ENCODE measurements around the gene MAMDC2.
"Not testable (repeated sequence)": the region's sequence is repeated elsewhere in the genome, so short reads cannot be mapped to it uniquely, and the experiment has no call there.

Gene MAMDC2

GRCh38 chr9:70220216-70220615, 176.6 kb downstream of the MAMDC2 start:
- DNase-seq, result no peak

- DNase-seq, result no peak
These were observed 178.7 kb downstream of the MAMDC2 start for GRCh38 chr9:70222354-70222753.

DNA sequence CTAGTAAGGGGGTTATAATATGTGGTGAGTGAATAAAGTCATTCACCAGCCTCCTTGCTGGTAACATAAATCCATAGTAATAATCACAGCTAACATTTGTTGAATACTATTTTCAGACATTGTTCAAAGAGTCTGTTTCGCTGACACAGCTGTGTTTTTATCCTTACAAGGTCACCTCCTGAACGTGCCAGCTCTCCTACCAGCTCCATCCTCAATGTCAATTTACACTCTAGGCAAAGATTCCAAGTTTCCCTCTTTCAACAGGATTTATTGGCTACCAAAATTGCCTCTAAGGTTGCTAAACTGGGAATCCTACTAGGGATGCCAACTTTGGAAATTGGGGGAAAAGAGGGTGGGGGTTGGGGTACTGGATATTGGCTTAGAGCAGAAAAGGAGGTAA, 184.5 kb downstream of the MAMDC2 start:
- DNase-seq, result no peak

- DNase-seq, result no peak
These were observed 185.0 kb downstream of the MAMDC2 start for GRCh38 chr9:70228611-70229010.

DNA sequence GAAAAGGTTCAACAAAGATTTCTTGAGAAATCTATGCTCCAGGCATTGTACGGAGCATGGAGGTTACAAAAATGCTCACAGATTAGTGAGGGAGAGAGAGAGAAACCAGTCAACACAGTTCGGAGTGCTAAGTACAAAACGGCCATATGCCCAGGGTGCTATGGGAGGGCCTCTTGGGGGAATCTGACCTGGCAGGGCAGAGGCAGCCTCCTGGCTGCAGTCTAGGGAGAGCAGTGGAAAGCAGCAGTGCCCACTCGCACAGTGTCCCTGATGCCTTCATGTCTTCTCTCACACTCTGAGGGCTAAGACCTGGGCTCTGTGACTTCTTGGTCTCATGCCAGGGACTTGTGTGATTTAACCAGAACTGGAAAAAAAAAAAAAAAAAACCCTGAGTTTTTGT, 185.4 kb downstream of the MAMDC2 start:
- no peak for DNase-seq

DNA sequence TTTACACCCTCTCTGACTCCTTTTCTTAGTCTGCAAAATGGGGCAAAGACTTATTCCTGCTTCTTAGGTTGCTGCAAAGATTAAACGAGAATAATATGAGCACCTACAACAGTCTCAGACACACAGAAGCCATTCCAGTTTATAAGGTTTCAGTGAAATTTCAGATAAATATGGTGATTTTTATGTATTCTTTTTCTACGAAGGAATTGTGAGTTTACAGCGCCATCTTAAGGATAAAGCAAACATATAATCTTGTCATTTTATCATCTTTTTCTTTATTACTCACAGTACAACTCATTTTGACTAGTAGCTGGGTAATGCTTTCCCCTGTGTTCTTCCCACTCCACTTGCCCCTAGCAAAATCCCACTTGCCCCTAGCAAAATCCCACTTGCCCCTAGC, 185.9 kb downstream of the MAMDC2 start:
- DNase-seq, result peak in 2 of 3 donors; percentile 14 to 22

DNA sequence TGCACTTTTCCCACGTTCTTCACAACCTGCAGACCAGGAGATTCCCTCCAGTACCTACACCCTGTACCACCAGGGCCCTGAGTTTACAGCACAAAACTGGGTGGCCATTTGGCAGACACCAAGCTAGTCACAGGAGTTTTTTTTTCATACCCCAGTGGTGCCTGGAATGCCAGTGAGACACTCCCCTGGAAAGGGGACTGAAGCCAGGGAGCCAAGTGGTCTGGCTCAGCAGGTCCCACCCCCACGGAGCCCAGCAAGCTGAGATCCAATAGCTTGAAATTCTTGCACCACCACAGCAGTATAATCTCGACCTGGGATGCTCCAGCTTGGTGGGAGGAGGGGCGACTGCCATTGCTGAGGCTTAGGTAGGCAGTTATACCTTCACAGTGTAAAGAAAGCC, 188.8 kb downstream of the MAMDC2 start:
- no peak for DNase-seq

GRCh38 chr9:70234208-70234607, 190.6 kb downstream of the MAMDC2 start:
- not testable (repeated sequence) for DNase-seq

DNA sequence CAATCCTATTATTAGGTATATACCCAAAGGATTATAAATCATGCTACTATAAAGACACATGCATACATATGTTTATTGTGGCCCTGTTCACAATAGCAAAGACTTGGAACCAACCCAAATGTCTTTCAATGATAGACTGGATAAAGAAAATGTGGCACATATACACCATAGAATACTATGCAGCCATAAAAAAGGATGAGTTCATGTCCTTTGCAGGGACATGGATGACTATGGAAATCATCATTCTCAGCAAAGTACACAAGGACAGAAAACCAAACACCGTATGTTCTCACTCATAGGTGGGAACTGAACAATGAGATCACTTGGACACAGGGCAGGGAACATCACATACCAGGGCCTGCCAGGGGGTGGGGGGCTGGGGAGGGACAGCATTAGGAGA, 202.3 kb downstream of the MAMDC2 start:
- DNase-seq, result not testable (repeated sequence)

GRCh38 chr9:70250221-70250620, 206.6 kb downstream of the MAMDC2 start:
- DNase-seq, result no peak

DNA sequence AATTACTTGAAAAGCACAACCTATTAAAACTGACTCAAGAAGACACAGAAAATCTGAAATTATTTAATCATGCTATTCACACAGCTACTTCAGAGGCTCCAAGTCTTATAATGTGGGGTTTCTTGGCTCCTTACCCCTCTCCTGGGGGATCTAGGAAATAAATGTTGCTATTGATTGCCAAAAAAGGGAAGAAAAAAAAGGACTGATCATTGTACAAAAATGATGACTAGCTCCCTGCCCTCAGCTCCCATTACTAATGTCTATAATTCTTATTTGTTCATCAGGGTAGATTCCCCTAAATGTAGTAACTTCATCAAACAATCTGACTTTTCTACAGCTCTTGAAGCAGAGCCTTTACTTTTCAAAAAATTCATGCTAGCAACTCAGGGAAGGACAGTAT, 211.8 kb downstream of the MAMDC2 start:
- peak in 2 of 3 donors; percentile 16 to 20 for DNase-seq

- DNase-seq, result no peak
These were observed 212.5 kb downstream of the MAMDC2 start for GRCh38 chr9:70256123-70256551.

GRCh38 chr9:70257502-70257901, 213.9 kb downstream of the MAMDC2 start:
- DNase-seq, result no peak

DNA sequence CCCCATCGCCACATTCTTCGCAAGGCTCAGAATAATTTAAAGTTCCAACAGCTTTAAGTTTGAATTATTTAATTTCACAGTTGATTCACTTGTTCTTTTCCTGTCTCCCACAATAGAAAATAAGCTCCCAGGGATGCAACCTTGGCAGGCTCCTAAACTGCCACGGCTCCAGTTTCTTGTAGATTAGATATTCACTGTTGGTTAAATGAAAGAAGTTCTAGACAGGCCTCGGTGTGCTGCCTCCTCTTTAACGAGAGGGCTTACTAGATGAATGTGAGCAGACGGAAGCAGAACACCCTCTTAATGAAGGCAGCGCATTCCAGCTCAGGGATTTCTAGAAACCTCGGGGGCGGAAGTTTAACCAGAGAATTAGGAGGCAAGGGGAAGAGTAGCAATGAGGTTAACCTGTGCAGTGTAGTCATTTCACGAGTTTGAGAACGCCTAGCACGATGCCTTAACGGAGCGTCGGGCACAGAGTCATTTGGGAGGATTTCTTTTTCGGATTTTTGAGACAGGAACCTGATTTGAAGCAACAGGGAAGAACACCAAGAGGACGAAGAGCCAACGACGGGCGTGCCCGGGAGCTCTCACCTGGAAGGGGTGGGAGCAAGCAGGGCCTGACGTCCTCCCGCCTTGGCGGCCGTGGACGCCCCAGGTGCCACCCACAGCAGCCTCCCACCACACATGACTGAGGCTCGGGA, 214.5 kb downstream of the MAMDC2 start:
- peak; percentile 41 to 49 (median 43) for DNase-seq

- DNase-seq, result peak; percentile 93 to 97 (median 96)
These were observed 215.3 kb downstream of the MAMDC2 start, which contains the start of gene SMC5 for GRCh38 chr9:70258692-70259511. Gene SMC5 (plus strand): TSS chr9:70258978. CDS start chr9:70259079, 101 bp downstream.

DNA sequence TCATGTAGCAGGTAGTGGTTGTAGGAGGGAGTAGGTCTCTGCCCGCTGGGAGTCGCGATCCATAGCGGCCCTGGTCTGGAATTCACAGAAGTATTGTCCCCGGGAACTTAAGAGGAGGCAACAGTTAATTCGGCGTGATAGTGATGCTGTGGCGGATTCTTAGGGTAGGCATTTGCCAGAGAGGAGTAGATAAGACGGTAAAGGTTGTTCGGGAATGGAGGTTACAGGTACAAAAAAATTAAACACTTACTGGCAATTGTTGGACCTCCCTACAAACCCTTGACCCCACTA, 215.8 kb downstream of the MAMDC2 start:
- DNase-seq, result no peak

- no peak for DNase-seq
These were observed 216.4 kb downstream of the MAMDC2 start for GRCh38 chr9:70260007-70260443.

GRCh38 chr9:70260606-70261005, 217.0 kb downstream of the MAMDC2 start:
- DNase-seq, result peak in 1 of 3 donors; percentile 14

DNA sequence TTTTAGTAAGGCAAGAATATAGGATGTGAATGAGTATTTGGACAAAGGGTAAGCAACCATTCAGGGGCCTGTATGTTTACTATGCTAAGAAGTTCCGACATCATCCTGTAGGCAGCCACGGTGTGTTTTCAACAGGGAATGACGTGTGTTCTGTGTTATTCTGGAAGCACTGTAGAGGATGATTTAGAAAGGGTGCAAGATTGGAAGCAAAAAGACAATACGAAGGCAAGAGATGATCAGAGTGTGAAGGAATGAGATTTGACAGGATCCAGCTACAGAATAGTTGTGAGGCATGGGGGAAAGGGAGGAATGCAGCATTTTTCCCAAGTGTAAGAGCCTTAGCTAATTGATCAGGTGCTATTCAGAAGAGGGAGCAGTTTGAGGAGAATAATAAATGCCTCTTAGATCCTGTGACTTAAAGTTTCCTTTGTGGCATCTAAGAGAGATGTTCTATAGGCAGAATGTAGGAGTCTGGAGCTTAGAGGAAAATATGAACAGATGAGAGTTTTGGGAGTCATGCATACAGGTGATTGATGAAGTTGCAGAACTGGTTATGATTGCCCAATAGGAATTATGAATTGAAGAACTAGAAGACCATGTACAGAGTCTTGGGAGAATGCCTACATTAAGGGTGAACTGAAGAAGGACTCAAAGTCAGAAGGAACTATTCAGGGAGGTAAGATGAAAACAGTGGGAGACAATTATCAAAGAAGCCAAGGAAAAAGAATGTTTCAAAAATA, 217.7 kb downstream of the MAMDC2 start:
- DNase-seq, result no peak

GRCh38 chr9:70262366-70262765, 218.7 kb downstream of the MAMDC2 start:
- no peak for DNase-seq

- DNase-seq, result peak in 1 of 3 donors; percentile 22
These were observed 219.3 kb downstream of the MAMDC2 start for GRCh38 chr9:70262948-70263347.

- peak in 1 of 3 donors; percentile 12 for DNase-seq
These were observed 219.8 kb downstream of the MAMDC2 start for GRCh38 chr9:70263421-70263820.

All from suppressor macrophage treated with lipopolysaccharide for 1 hour (primary cell).